ENCODE results near the gene SOX13. TPM values are rescaled to one million over a fixed set of nuclear protein-coding genes. Genes with fewer than 3 reads are reported as not detected.

The SOX13 gene
- total RNA-seq, 1 experiment from 2014 or later = 35.6 TPM

- Histone ChIP-seq H3K4me1 (ENCODE audit: control insufficient read depth in 1 of 2, insufficient read depth in 2 of 2, low read length in 2 of 2) (peaks cover 0 to 8% of the 10 kb centered on the region in 2 experiments; a peak in 1 of 4 replicates), H3K9me3 (ENCODE audit: control insufficient read depth in 1 of 2, insufficient read depth in 1 of 2, low read depth in 1 of 2, low read length in 2 of 2) (no peaks in the 10 kb centered on the region), H3K27ac (ENCODE audit: low read depth, low read length) (no peak overlapping the region), H3K4me2 (ENCODE audit: low read length) (no peak overlapping the region), H3K9me2 (ENCODE audit: insufficient read depth) (no peaks in the 10 kb centered on the region), H3K79me2 (ENCODE audit: insufficient read depth, low read length) (no peaks in the 10 kb centered on the region), H2AFZ (ENCODE audit: low read depth, low read length, poor library complexity, severe bottlenecking) (no peak overlapping the region), H3K9ac (ENCODE audit: low read length) (no peak overlapping the region), H4K20me1 (ENCODE audit: insufficient read depth) (no peaks in the 10 kb centered on the region), H3K36me3 (ENCODE audit: control insufficient read depth in 1 of 2, insufficient read depth in 2 of 2, low read length in 2 of 2) (no peaks in the 10 kb centered on the region), H3K4me3 (replicated peaks in 1 of 2; ENCODE audit: low read depth in 1 of 2, low read length in 2 of 2) (no peak overlapping the region), H3K27me3 (ENCODE audit: insufficient read depth, low read length) (no peaks in the 10 kb centered on the region)
- ChIA-PET CTCF (no interaction called here), RAD21 (ENCODE audit: low non-redundant PET in 1 of 2, low total read pairs in 2 of 2, uncharacterized antibody in 2 of 2, unreplicated experiment in 2 of 2) (no interaction called here), POLR2A (no interaction called here)
- intact Hi-C loops (cut with micrococcal nuclease) = no loop called here
- DNase-seq (ENCODE audit: low read depth, low spot score) (no peak), ATAC-seq (no peak)
- BruUV-seq (replicated peaks) = no TSS peak
- TF ChIP-seq CTCF (IDR thresholded peaks at IDR 0.05 in 2 of 3, conservative IDR thresholded peaks at IDR 0.05 in 1 of 3; ENCODE audit: borderline replicate concordance in 1 of 3, insufficient read depth in 1 of 3, low read depth in 2 of 3, low read length in 2 of 3) (no peak), REST (IDR thresholded peaks at IDR 0.05; ENCODE audit: low read depth) (no peak), JUND (IDR thresholded peaks at IDR 0.05) (no peak), SRF (IDR thresholded peaks at IDR 0.05; ENCODE audit: low read depth) (no peak), MAX (IDR thresholded peaks at IDR 0.05) (no peak), ZBTB33 (IDR thresholded peaks at IDR 0.05; ENCODE audit: extremely low read depth, insufficient replicate concordance, low read length) (no peak), CEBPB (IDR thresholded peaks at IDR 0.05; ENCODE audit: low read depth) (no peak)
Observed at GRCh38 chr1:204042516-204042915, 30.4 kb upstream of the SOX13 start.
